HepG2 (cell line): Measurements from ENCODE around the gene SLC38A3. TPM values are rescaled to one million over a fixed set of nuclear protein-coding genes. Genes with fewer than 3 reads are reported as not detected.
A peak's percentile ranks its signal among the peaks of the same experiment; 100 is the strongest.

Experiments
- BORCS8-MEF2B ChIP-seq: sonication (generic); formaldehyde crosslinking; IDR thresholded peaks from 2 replicates; pipeline ENCODE4 v1.8.0; 2022; ENCODE audit warnings: mild to moderate bottlenecking, missing genetic modification reagents
- HDAC1 ChIP-seq: sonication (generic); formaldehyde crosslinking; IDR thresholded peaks from 2 replicates; pipeline ENCODE4 v1.5.1; 2020; ENCODE audit warnings: mild to moderate bottlenecking, missing genetic modification reagents
- KDM6A ChIP-seq: IDR thresholded peaks from 2 replicates; pipeline ENCODE4 v1.6.1; 2016; ENCODE audit warnings: low read depth
- MBD4 ChIP-seq: IDR thresholded peaks from 2 replicates; pipeline ENCODE4 v1.6.1; 2012; ENCODE audit warnings: low read length, inconsistent platforms, borderline replicate concordance
- MXI1 ChIP-seq: IDR thresholded peaks from 3 replicates; pipeline ENCODE4 v1.6.1; 2012; ENCODE audit warnings: low read depth, low read length, inconsistent platforms, borderline replicate concordance
- NBN ChIP-seq: fragments of 450-650 bp; conservative IDR thresholded peaks from 2 replicates; pipeline ENCODE4 v1.6.1; 2017
- NFRKB ChIP-seq: fragments of 450-650 bp; IDR thresholded peaks from 2 replicates; pipeline ENCODE4 v1.6.1; 2017
- NFYC ChIP-seq: IDR thresholded peaks from 2 replicates; pipeline ENCODE4 v1.6.1; 2016; ENCODE audit warnings: missing genetic modification reagents, missing compliant biosample characterization
- NRL ChIP-seq: sonication (generic); formaldehyde crosslinking; IDR thresholded peaks from 2 replicates; pipeline ENCODE4 v1.5.0; 2020; ENCODE audit warnings: missing genetic modification reagents, mild to moderate bottlenecking, moderate library complexity, borderline replicate concordance
- PPARG ChIP-seq: conservative IDR thresholded peaks from 2 replicates; pipeline ENCODE4 v1.6.1; 2016; ENCODE audit warnings: missing biosample characterization, missing genetic modification reagents
- RBFOX2 ChIP-seq: fragments of 200-400 bp; formaldehyde crosslinking; IDR thresholded peaks from 2 replicates; pipeline ENCODE4 v1.6.1; 2017; ENCODE audit warnings: low read depth, mild to moderate bottlenecking, low read length
- SMARCE1 ChIP-seq: fragments of 450-650 bp; IDR thresholded peaks from 2 replicates; pipeline ENCODE4 v1.6.1; 2017; ENCODE audit warnings: borderline replicate concordance
- SNRNP70 ChIP-seq: fragments of 200-400 bp; formaldehyde crosslinking; IDR thresholded peaks from 2 replicates; pipeline ENCODE4 v1.6.1; 2017; ENCODE audit warnings: mild to moderate bottlenecking, low read depth, low read length, moderate library complexity
- ZNF263 ChIP-seq: sonication (generic); formaldehyde crosslinking; IDR thresholded peaks from 2 replicates; pipeline ENCODE4 v1.4.0; 2020; ENCODE audit warnings: missing genetic modification reagents
- ZNF501 ChIP-seq: sonication (generic); formaldehyde crosslinking; IDR thresholded peaks from 2 replicates; pipeline ENCODE4 v1.5.1; 2020; ENCODE audit warnings: mild to moderate bottlenecking, moderate library complexity, missing genetic modification reagents
- ZNF589 ChIP-seq: sonication (generic); formaldehyde crosslinking; conservative IDR thresholded peaks from 2 replicates; pipeline ENCODE4 v1.8.0; 2022; ENCODE audit warnings: mild to moderate bottlenecking, moderate library complexity, missing genetic modification reagents
- ZNF703 ChIP-seq: sonication (generic); formaldehyde crosslinking; IDR thresholded peaks from 2 replicates; pipeline ENCODE4 v1.5.1; 2020; ENCODE audit warnings: missing genetic modification reagents, mild to moderate bottlenecking, moderate library complexity, borderline replicate concordance
- ZNF768 ChIP-seq: sonication (generic); formaldehyde crosslinking; IDR thresholded peaks from 2 replicates; pipeline ENCODE4 v1.4.0; 2020; ENCODE audit warnings: missing genetic modification reagents
- ZSCAN21 ChIP-seq: sonication (generic); formaldehyde crosslinking; IDR thresholded peaks from 2 replicates; pipeline ENCODE4 v1.8.0; 2022; ENCODE audit warnings: mild to moderate bottlenecking, missing genetic modification reagents, moderate library complexity, borderline replicate concordance
- ZSCAN25 ChIP-seq: sonication (generic); formaldehyde crosslinking; IDR thresholded peaks from 2 replicates; pipeline ENCODE4 v1.8.0; 2022; ENCODE audit warnings: mild to moderate bottlenecking, missing genetic modification reagents
- polyA plus RNA-seq, 8 experiments: library from polyadenylated mRNA; depleted of rRNA in 3 of 8; stranded (reverse) in 7 of 8; unstranded in 1 of 8; fragments of >200 nt; fragmentation: Illumina TruSeq in 4 of 8; extraction: Trizol in 4 of 8; gene quantifications; 2 replicates each; pipeline versions ENCODE4 v1.2.1 to v1.2.3, GENCODE V29; 2011 to 2016; ENCODE audit warnings: low read depth in 4 of 8, missing spikeins in 1 of 8, mixed read lengths in 1 of 8; ENCODE audit not compliant: insufficient read depth in 1 of 8
- total RNA-seq, 5 experiments: library from RNA; depleted of rRNA; stranded (reverse); fragments of >200 nt; fragmentation: Illumina TruSeq; extraction: Trizol; gene quantifications; 2 replicates each; pipeline ENCODE4 v1.2.3, GENCODE V29; 2016; ENCODE audit warnings: low read depth in 1 of 5
- TF ChIP-seq, protein P1 (sequence below): sonication (generic); formaldehyde crosslinking; IDR thresholded peaks from 2 replicates; pipeline ENCODE4 v1.8.0; 2022; ENCODE audit warnings: mild to moderate bottlenecking, missing genetic modification reagents, moderate library complexity
- TF ChIP-seq, protein P2 (sequence below): IDR thresholded peaks from 2 replicates; pipeline ENCODE4 v1.6.1; 2012; ENCODE audit warnings: low read depth, low read length, improper control_type of control experiment
- TF ChIP-seq, protein P3 (sequence below): sonication (generic); formaldehyde crosslinking; IDR thresholded peaks from 2 replicates; pipeline ENCODE4 v1.8.1; 2023; ENCODE audit warnings: missing genetic modification reagents, mild to moderate bottlenecking, borderline replicate concordance
- TF ChIP-seq, protein P4 (sequence below): sonication (generic); formaldehyde crosslinking; IDR thresholded peaks from 2 replicates; pipeline ENCODE4 v1.4.0; 2020; ENCODE audit warnings: missing genetic modification reagents
- TF ChIP-seq, protein P5 (sequence below): sonication (generic); formaldehyde crosslinking; IDR thresholded peaks from 2 replicates; pipeline ENCODE4 v1.4.0; 2020; ENCODE audit warnings: mild to moderate bottlenecking, missing genetic modification reagents

Gene SLC38A3
- total and polyA plus RNA-seq, 2 of the 13 experiments (the other 11 are each of a cell fraction or from before 2014, with no cell fraction given) = 29.8 to 164 TPM

DNA sequence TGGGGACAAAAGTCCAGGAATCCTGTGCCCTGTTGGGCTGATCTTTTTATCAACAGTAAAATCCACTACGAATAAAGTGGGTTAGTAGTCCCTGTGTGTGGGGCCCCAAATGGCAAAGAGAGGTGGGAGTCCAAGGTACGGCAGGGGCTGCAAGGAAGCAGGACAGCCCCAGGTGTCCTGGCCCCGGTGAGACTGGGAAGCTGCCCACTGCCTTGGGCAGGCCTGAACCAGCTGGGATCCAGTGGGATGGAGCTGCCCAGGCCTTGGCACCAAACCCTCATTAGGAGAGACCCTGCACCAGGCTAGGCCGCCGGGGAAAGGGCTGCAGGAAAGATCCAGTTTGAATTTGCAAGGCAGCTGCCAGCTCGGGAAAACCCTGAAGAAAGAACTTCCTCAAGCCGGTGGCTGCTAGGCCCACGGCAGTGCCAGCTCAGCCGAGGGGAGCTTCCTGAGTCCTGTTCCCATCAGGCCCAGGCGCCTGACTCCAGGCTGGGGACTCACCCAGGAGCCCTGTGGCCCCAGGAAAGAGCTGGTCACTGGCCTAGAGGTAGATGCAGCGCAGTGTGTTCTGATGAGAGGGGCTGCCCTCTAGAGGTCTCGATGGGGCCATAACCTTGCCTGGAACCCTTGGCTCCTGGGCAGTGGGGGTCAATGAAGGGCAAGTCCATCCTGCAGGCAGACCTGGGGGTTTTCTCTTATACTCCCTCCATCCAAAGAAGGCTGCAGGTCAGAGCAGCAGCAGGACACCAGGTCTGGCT, 16.5 kb downstream of the SLC38A3 start (continued):
- TF ChIP-seq NRL (CRISPR knock-in tag) (no peak; the same call in 1 of the 2 replicates), ZNF768 (CRISPR knock-in tag) (0 out of 2 replicates have a peak, but pooled peaks have one; percentile 33), MBD4 (no peak), SNRNP70 (no peak), PPARG (CRISPR knock-in tag) (no peak), MXI1 (no peak), BORCS8-MEF2B (CRISPR knock-in tag) (no peak), ZSCAN21 (CRISPR knock-in tag) (peak; percentile 16; the same call in 1 of the 2 replicates), ZNF589 (CRISPR knock-in tag) (no peak), KDM6A (CRISPR knock-in tag) (no peak), ZNF501 (CRISPR knock-in tag) (peak; percentile 87), ZNF263 (no peak), NFYC (CRISPR knock-in tag) (no peak), HDAC1 (CRISPR knock-in tag) (peak; percentile 81), RBFOX2 (peak; percentile 66), NBN (no peak), ZSCAN25 (CRISPR knock-in tag) (no peak), ZNF703 (no peak), SMARCE1 (no peak), NFRKB (no peak)
- TF ChIP-seq, protein P1, sequence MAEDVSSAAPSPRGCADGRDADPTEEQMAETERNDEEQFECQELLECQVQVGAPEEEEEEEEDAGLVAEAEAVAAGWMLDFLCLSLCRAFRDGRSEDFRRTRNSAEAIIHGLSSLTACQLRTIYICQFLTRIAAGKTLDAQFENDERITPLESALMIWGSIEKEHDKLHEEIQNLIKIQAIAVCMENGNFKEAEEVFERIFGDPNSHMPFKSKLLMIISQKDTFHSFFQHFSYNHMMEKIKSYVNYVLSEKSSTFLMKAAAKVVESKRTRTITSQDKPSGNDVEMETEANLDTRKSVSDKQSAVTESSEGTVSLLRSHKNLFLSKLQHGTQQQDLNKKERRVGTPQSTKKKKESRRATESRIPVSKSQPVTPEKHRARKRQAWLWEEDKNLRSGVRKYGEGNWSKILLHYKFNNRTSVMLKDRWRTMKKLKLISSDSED = no peak
- TF ChIP-seq, protein P2, sequence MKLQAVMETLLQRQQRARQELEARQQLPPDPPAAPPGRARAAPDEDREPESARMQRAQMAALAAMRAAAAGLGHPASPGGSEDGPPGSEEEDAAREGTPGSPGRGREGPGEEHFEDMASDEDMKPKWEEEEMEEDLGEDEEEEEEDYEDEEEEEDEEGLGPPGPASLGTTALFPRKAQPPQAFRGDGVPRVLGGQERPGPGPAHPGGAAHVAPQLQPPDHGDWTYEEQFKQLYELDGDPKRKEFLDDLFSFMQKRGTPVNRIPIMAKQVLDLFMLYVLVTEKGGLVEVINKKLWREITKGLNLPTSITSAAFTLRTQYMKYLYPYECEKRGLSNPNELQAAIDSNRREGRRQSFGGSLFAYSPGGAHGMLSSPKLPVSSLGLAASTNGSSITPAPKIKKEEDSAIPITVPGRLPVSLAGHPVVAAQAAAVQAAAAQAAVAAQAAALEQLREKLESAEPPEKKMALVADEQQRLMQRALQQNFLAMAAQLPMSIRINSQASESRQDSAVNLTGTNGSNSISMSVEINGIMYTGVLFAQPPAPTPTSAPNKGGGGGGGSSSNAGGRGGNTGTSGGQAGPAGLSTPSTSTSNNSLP = no peak
- TF ChIP-seq, protein P3, sequence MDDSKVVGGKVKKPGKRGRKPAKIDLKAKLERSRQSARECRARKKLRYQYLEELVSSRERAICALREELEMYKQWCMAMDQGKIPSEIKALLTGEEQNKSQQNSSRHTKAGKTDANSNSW (CRISPR knock-in tag) = no peak
- TF ChIP-seq, protein P4, sequence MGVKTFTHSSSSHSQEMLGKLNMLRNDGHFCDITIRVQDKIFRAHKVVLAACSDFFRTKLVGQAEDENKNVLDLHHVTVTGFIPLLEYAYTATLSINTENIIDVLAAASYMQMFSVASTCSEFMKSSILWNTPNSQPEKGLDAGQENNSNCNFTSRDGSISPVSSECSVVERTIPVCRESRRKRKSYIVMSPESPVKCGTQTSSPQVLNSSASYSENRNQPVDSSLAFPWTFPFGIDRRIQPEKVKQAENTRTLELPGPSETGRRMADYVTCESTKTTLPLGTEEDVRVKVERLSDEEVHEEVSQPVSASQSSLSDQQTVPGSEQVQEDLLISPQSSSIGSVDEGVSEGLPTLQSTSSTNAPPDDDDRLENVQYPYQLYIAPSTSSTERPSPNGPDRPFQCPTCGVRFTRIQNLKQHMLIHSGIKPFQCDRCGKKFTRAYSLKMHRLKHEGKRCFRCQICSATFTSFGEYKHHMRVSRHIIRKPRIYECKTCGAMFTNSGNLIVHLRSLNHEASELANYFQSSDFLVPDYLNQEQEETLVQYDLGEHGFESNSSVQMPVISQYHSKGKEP = no peak
- TF ChIP-seq, protein P5, sequence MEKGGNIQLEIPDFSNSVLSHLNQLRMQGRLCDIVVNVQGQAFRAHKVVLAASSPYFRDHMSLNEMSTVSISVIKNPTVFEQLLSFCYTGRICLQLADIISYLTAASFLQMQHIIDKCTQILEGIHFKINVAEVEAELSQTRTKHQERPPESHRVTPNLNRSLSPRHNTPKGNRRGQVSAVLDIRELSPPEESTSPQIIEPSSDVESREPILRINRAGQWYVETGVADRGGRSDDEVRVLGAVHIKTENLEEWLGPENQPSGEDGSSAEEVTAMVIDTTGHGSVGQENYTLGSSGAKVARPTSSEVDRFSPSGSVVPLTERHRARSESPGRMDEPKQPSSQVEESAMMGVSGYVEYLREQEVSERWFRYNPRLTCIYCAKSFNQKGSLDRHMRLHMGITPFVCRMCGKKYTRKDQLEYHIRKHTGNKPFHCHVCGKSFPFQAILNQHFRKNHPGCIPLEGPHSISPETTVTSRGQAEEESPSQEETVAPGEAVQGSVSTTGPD (CRISPR knock-in tag) = no peak
